Prostate gland (tissue), 2 donors: ENCODE measurements around the gene TRAF5. TPM values are rescaled to one million over a fixed set of nuclear protein-coding genes. Genes with fewer than 3 reads are reported as not detected.
"Not testable (repeated sequence)": the region's sequence is repeated elsewhere in the genome, so short reads cannot be mapped to it uniquely, and the experiment has no call there.

ENCODE experiments used
- DNase-seq: peaks from one replicate; pipeline ENCODE4 v3.0.0-alpha.2; 2019; ENCODE audit warnings: low spot score
- H3K27ac ChIP-seq, 2 donors: fragments of 200-600 bp; sonication (generic); 2 replicates each; pipeline ENCODE4 v1.5.1; 2017 to 2019
- H3K27me3 ChIP-seq: fragments of 200-600 bp; sonication (generic); replicated peaks from 2 replicates; pipeline ENCODE4 v1.5.1; 2019; ENCODE audit not compliant: insufficient read depth
- H3K36me3 ChIP-seq, 2 donors: fragments of 200-600 bp; sonication (generic); 1 replicate in 1 of 2; 2 replicates in 1 of 2; pipeline versions ENCODE4 v1.5.1 to v1.8.1; 2017 to 2019
- H3K4me1 ChIP-seq: fragments of 200-600 bp; sonication (generic); replicated peaks from 2 replicates; pipeline ENCODE4 v1.5.1; 2019
- H3K4me3 ChIP-seq, 2 donors: fragments of 200-600 bp; sonication (generic); 2 replicates each; pipeline ENCODE4 v1.5.1; 2017 to 2019
- H3K9me3 ChIP-seq: fragments of 200-600 bp; sonication (generic); 2 replicates; pipeline ENCODE4 v1.5.1; 2017
- CTCF ChIP-seq, 4 experiments: fragments of 200-600 bp in 2 of 4; fragments of 450-650 bp in 2 of 4; sonication (generic) in 2 of 4; IDR thresholded peaks; 1 replicate in 3 of 4; 2 replicates in 1 of 4; pipeline ENCODE4 v1.5.1; 2016 to 2019; ENCODE audit warnings: antibody characterized with exemption in 4 of 4, mild to moderate bottlenecking in 2 of 4, moderate library complexity in 2 of 4
- POLR2A ChIP-seq: fragments of 450-650 bp; IDR thresholded peaks from one replicate; pipeline ENCODE4 v1.6.1; 2016; ENCODE audit warnings: antibody characterized with exemption, mild to moderate bottlenecking
- POLR2AphosphoS5 ChIP-seq: sonication (generic); formaldehyde crosslinking; IDR thresholded peaks from one replicate; pipeline ENCODE4 v1.6.1; 2017; ENCODE audit warnings: antibody characterized with exemption
- WGBS: methylation state at CpG from one replicate; pipeline ENCODE4 v1.1.5; 2018; 5-methylcytosine and 5-hydroxymethylcytosine counted together
- intact Hi-C: fragments of 100-400 bp; cut with DNase I; formaldehyde crosslinking; loops from one replicate; pipeline ENCODE4 v1.14.2; 2022
- total RNA-seq, 2 donors: library from RNA; depleted of rRNA; stranded (reverse); fragments of >200 nt; gene quantifications; one replicate each; pipeline ENCODE4 v1.1.0, GENCODE V29; 2016

TRAF5 gene
- total RNA-seq, 2 donors from 2014 or later, result 8.0 to 12.6 TPM

- Histone ChIP-seq H3K27me3 (no peaks in the 10 kb centered on the region), H3K4me3 (no peak overlapping the region), H3K36me3 (no peaks in the 10 kb centered on the region), H3K4me1 (no peaks in the 10 kb centered on the region), H3K9me3 (no peaks in the 10 kb centered on the region), H3K27ac (no peak overlapping the region)
- 100% methylated on average over 3 of the region's 3 CpGs for WGBS
- intact Hi-C loops, result loop anchor here (5.0 to 10.0 kb wide), 3 partner anchors 57 to 130 kb away; partner anchors contain the start of gene TRAF5
- TF ChIP-seq POLR2AphosphoS5 (no peak), CTCF (IDR thresholded peaks at IDR 0.05) (no peak), POLR2A (no peak)
- no peak for DNase-seq
These were observed 57.9 kb downstream of the TRAF5 start for GRCh38 chr1:211384524-211384923.

- no peaks in the 10 kb centered on the region for H3K4me1 ChIP-seq
- H3K9me3 ChIP-seq, result no peaks in the 10 kb centered on the region
- DNase-seq, result no peak
- TF ChIP-seq POLR2AphosphoS5 (no peak), POLR2A (no peak), CTCF (IDR thresholded peaks at IDR 0.05) (no peak)
- no peak overlapping the region for H3K27ac ChIP-seq
- intact Hi-C loops, result loop anchor here (10.0 kb wide), 2 partner anchors 122 to 128 kb away; no protein-coding TSS in a partner anchor
- H3K4me3 ChIP-seq, result no peak overlapping the region
- no peaks in the 10 kb centered on the region for H3K27me3 ChIP-seq
- WGBS, result 55% methylated on average over 2 of the region's 2 CpGs
- no peaks in the 10 kb centered on the region for H3K36me3 ChIP-seq
These were observed 60.3 kb downstream of the TRAF5 start for GRCh38 chr1:211386921-211387320.

GRCh38 chr1:211390829-211391228 lies 64.2 kb downstream of the TRAF5 start:
- over 99% methylated on average over 7 of the region's 7 CpGs for whole genome bisulfite sequencing
- H3K36me3 ChIP-seq, DNase-seq, H3K9me3 ChIP-seq, H3K4me1 ChIP-seq, H3K27ac ChIP-seq, H3K4me3 ChIP-seq, intact Hi-C loops, H3K27me3 ChIP-seq: not testable (repeated sequence)

GRCh38 chr1:211393203-211393602 lies 66.6 kb downstream of the TRAF5 start:
- Histone ChIP-seq H3K9me3 (no peaks in the 10 kb centered on the region), H3K27ac (no peak overlapping the region), H3K36me3 (no peaks in the 10 kb centered on the region), H3K4me1 (no peaks in the 10 kb centered on the region), H3K4me3 (no peak overlapping the region), H3K27me3 (no peaks in the 10 kb centered on the region)
- no peak for DNase-seq
- TF ChIP-seq POLR2AphosphoS5 (no peak), POLR2A (no peak)
- intact Hi-C loops, result no loop called here
- 48% methylated on average over 1 of the region's 1 CpG for WGBS

GRCh38 chr1:211398266-211398930 lies 71.8 kb downstream of the TRAF5 start:
- H3K9me3 ChIP-seq, H3K4me1 ChIP-seq, H3K27ac ChIP-seq, DNase-seq, H3K27me3 ChIP-seq, intact Hi-C loops, H3K4me3 ChIP-seq, H3K36me3 ChIP-seq: not testable (repeated sequence)
- 71% methylated on average over 13 of the region's 13 CpGs for WGBS

GRCh38 chr1:211399851-211400393 lies 73.3 kb downstream of the TRAF5 start:
- H3K36me3 ChIP-seq, H3K9me3 ChIP-seq, intact Hi-C loops, DNase-seq, H3K27ac ChIP-seq, H3K4me1 ChIP-seq, H3K27me3 ChIP-seq, H3K4me3 ChIP-seq: not testable (repeated sequence)
- 82% methylated on average over 13 of the region's 13 CpGs for WGBS

GRCh38 chr1:211401751-211402150 lies 75.1 kb downstream of the TRAF5 start:
- H3K4me1 ChIP-seq, intact Hi-C loops, H3K36me3 ChIP-seq, H3K9me3 ChIP-seq, H3K27ac ChIP-seq, H3K4me3 ChIP-seq, DNase-seq, H3K27me3 ChIP-seq: not testable (repeated sequence)
- 96% methylated on average over 1 of the region's 1 CpG for WGBS

- WGBS, result 100% methylated on average over 3 of the region's 3 CpGs
- H3K9me3 ChIP-seq, H3K27ac ChIP-seq, H3K4me1 ChIP-seq, H3K4me3 ChIP-seq, H3K27me3 ChIP-seq, DNase-seq, H3K36me3 ChIP-seq, intact Hi-C loops: not testable (repeated sequence)
These were observed 79.5 kb downstream of the TRAF5 start for GRCh38 chr1:211406086-211406485.

- intact Hi-C loops, H3K4me1 ChIP-seq, H3K9me3 ChIP-seq, H3K27me3 ChIP-seq, DNase-seq, H3K27ac ChIP-seq, H3K4me3 ChIP-seq, H3K36me3 ChIP-seq: not testable (repeated sequence)
- 95% methylated on average over 7 of the region's 7 CpGs for whole genome bisulfite sequencing
These were observed 81.1 kb downstream of the TRAF5 start for GRCh38 chr1:211407749-211408148.
